GM23338 (cell line): ENCODE results near the gene PCSK7. TPM values are rescaled to one million over a fixed set of nuclear protein-coding genes. Genes with fewer than 3 reads are reported as not detected.
A peak's percentile ranks its signal among the peaks of the same experiment; 100 is the strongest.

Source experiments
- ATAC-seq: fragments of 200-7000 bp; cut with Tn5 transposase; 3 replicates; pipeline ENCODE4 v1.9.1; 2020
- DNase-seq: peaks from one replicate; pipeline ENCODE4 v3.0.0-alpha.2; 2015; ENCODE audit warnings: low spot score
- H2AFZ ChIP-seq: fragments of 200-600 bp; sonication (generic); 2 replicates; pipeline ENCODE4 v1.8.0; 2016; ENCODE audit warnings: antibody characterized with exemption, mild to moderate bottlenecking, moderate library complexity
- H3F3A ChIP-seq: fragments of 200-600 bp; sonication (generic); replicated peaks from 2 replicates; pipeline ENCODE4 v1.8.0; 2017; ENCODE audit warnings: antibody characterized with exemption, mixed run types, low read depth
- H3K27ac ChIP-seq: fragments of 200-600 bp; sonication (generic); 2 replicates; pipeline ENCODE4 v1.6.1; 2016; ENCODE audit warnings: low read depth
- H3K27me3 ChIP-seq: fragments of 200-600 bp; sonication (generic); 2 replicates; pipeline ENCODE4 v1.8.0; 2016; ENCODE audit warnings: mild to moderate bottlenecking, mixed run types, moderate library complexity; ENCODE audit not compliant: insufficient read depth
- H3K36me3 ChIP-seq: fragments of 200-600 bp; sonication (generic); 2 replicates; pipeline ENCODE4 v1.8.0; 2016; ENCODE audit warnings: mild to moderate bottlenecking; ENCODE audit not compliant: insufficient read depth
- H3K4me1 ChIP-seq: fragments of 200-600 bp; sonication (generic); 2 replicates; pipeline ENCODE4 v1.8.0; 2016; ENCODE audit warnings: mild to moderate bottlenecking, moderate library complexity; ENCODE audit not compliant: insufficient read depth
- H3K4me2 ChIP-seq: fragments of 200-600 bp; sonication (generic); 2 replicates; pipeline ENCODE4 v1.7.1; 2017; ENCODE audit warnings: mixed run types
- H3K4me3 ChIP-seq: fragments of 200-600 bp; sonication (generic); 2 replicates; pipeline ENCODE4 v1.6.1; 2016; ENCODE audit warnings: mixed run types
- H3K79me2 ChIP-seq: fragments of 200-600 bp; sonication (generic); replicated peaks from 2 replicates; pipeline ENCODE4 v1.8.0; 2017; ENCODE audit warnings: mild to moderate bottlenecking; ENCODE audit not compliant: insufficient read depth
- H3K9me2 ChIP-seq: fragments of 200-600 bp; sonication (generic); 2 replicates; pipeline ENCODE4 v1.8.0; 2017; ENCODE audit not compliant: insufficient read depth
- H4K20me1 ChIP-seq: fragments of 200-600 bp; sonication (generic); replicated peaks from 2 replicates; pipeline ENCODE4 v1.8.0; 2017; ENCODE audit warnings: mild to moderate bottlenecking; ENCODE audit not compliant: insufficient read depth
- H3K27ac Mint-ChIP-seq: 2 replicates; pipeline ENCODE4 v1.8.0; 2020; ENCODE audit warnings: inconsistent platforms, mild to moderate bottlenecking, moderate library complexity, mixed read lengths
- H3K27me3 Mint-ChIP-seq: 3 replicates; pipeline ENCODE4 v1.8.0; 2022; ENCODE audit warnings: low read depth, mild to moderate bottlenecking, moderate library complexity, mixed read lengths, inconsistent platforms; ENCODE audit not compliant: insufficient read depth, poor library complexity
- H3K36me3 Mint-ChIP-seq: 3 replicates; pipeline ENCODE4 v1.8.0; 2021; ENCODE audit warnings: low read depth, mild to moderate bottlenecking, inconsistent platforms, moderate library complexity, mixed read lengths
- H3K4me1 Mint-ChIP-seq: 3 replicates; pipeline ENCODE4 v1.8.0; 2020; ENCODE audit warnings: mild to moderate bottlenecking, inconsistent platforms, mixed read lengths
- H3K4me3 Mint-ChIP-seq: 3 replicates; pipeline ENCODE4 v1.8.0; 2021; ENCODE audit warnings: moderate library complexity, mild to moderate bottlenecking, inconsistent platforms, mixed read lengths
- H3K9me3 Mint-ChIP-seq: 3 replicates; pipeline ENCODE4 v1.8.0; 2020; ENCODE audit warnings: moderate library complexity, mild to moderate bottlenecking, inconsistent platforms, mixed read lengths
- CREB1 ChIP-seq: fragments of 250-450 bp; sonication (Bioruptor Pico); IDR thresholded peaks from 2 replicates; pipeline ENCODE4 v1.5.0; 2020; ENCODE audit warnings: low read depth, mild to moderate bottlenecking, moderate library complexity
- EZH2 ChIP-seq: fragments of 200-600 bp; sonication (generic); IDR thresholded peaks from one replicate; pipeline ENCODE4 v1.8.0; 2017; ENCODE audit warnings: antibody characterized with exemption, mild to moderate bottlenecking, low read depth; ENCODE audit not compliant: unreplicated experiment
- EZH2phosphoT487 ChIP-seq: fragments of 200-600 bp; sonication (generic); IDR thresholded peaks from one replicate; pipeline ENCODE4 v1.8.1; 2018; ENCODE audit warnings: antibody characterized with exemption; ENCODE audit not compliant: unreplicated experiment
- JUNB ChIP-seq: IDR thresholded peaks from one replicate; pipeline ENCODE4 v1.6.1; 2016; ENCODE audit warnings: antibody characterized with exemption; ENCODE audit not compliant: unreplicated experiment
- NANOG ChIP-seq: IDR thresholded peaks from 2 replicates; pipeline ENCODE4 v1.6.1; 2016; ENCODE audit warnings: antibody characterized with exemption, borderline replicate concordance
- POLR2AphosphoS5 ChIP-seq: IDR thresholded peaks from 2 replicates; pipeline ENCODE4 v1.6.1; 2016; ENCODE audit warnings: antibody characterized with exemption, low read depth
- REST ChIP-seq: IDR thresholded peaks from one replicate; pipeline ENCODE4 v1.6.1; 2018; ENCODE audit warnings: antibody characterized with exemption; ENCODE audit not compliant: unreplicated experiment
- STAT1 ChIP-seq: IDR thresholded peaks from one replicate; pipeline ENCODE4 v1.6.1; 2016; ENCODE audit warnings: antibody characterized with exemption; ENCODE audit not compliant: unreplicated experiment
- ZNF114 ChIP-seq: fragments of 250-450 bp; sonication (Bioruptor Pico); IDR thresholded peaks from 2 replicates; pipeline ENCODE4 v1.5.0; 2020; ENCODE audit warnings: mild to moderate bottlenecking, moderate library complexity
- ZNF331 ChIP-seq: fragments of 250-450 bp; sonication (Bioruptor Pico); IDR thresholded peaks from 2 replicates; pipeline ENCODE4 v1.5.0; 2020; ENCODE audit warnings: low read depth, mild to moderate bottlenecking, moderate library complexity
- polyA plus RNA-seq: library from polyadenylated mRNA; unstranded; fragments of >200 nt; fragmentation: Nextera tagmentation; extraction: Ambion mirVana; gene quantifications from 2 replicates; pipeline ENCODE4 v1.2.1, GENCODE V29; 2016
- total RNA-seq: library from RNA; depleted of rRNA; stranded (reverse); fragments of >200 nt; shearing (Covaris generic); gene quantifications from 2 replicates; pipeline ENCODE4 v1.2.3, GENCODE V29; 2014
- TF ChIP-seq, protein P1 (sequence below): fragments of 250-450 bp; sonication (Bioruptor Pico); IDR thresholded peaks from 2 replicates; pipeline ENCODE4 v1.5.0; 2020; ENCODE audit warnings: mild to moderate bottlenecking, moderate library complexity
- TF ChIP-seq, protein P2 (sequence below): IDR thresholded peaks from 2 replicates; pipeline ENCODE4 v1.6.1; 2016; ENCODE audit warnings: antibody characterized with exemption
- TF ChIP-seq, protein P3 (sequence below), 2 experiments: fragments of 200-600 bp in 1 of 2; sonication (generic) in 1 of 2; conservative IDR thresholded peaks; 2 replicates each; pipeline versions ENCODE4 v1.5.1 to v1.6.1; 2016 to 2017; ENCODE audit warnings: antibody characterized with exemption in 2 of 2, low read depth in 2 of 2, mild to moderate bottlenecking in 2 of 2, moderate library complexity in 1 of 2

The PCSK7 gene
- total and polyA plus RNA-seq, 2 experiments from 2014 or later = 12.4 to 46.4 TPM

DNA sequence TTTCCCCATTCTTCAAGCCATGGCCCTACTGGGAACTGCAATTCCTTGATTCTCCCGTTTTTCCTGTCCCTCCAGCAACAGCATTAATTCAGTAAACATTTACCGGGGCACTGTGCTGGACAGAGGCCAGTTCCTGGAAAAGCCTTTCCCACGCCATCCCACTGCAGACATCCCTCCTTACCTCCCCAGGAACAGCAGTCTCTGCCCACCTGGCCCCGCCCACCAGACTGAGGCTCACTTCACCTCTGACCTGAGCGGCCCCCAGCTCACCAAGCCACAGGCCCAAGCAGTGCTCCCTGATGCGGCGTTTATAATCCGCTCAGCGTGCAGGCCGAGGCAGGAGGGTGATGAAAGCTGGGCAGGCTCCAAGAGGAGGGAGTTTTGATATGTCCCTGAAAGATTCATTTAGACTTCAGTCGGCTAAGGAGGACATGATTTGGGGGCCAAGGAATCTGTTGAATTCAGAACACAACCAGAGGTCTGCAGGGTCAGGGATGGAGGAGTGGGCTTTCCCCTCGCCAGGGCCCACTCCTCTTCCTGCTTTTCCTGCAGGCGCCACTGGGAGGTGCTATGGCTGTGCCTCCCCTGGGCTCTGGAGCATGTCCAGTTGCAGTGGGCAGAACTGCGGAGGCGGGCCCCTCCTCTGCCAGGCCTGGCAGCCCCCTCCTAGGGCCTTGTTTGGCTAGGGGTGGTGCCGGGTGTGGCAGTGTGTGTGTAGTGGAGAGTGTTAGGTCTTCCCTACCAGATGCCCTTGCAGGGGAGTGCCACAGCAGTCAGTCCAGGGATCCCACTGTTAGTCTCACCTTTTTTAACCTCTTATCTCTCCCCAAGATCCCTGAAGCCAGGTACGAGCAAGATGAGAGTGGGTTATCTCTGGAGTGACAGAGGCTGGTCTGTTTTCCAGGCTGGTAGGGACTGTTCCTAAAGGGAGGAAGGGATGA, 34.1 kb downstream of the PCSK7 start:
- Mint-ChIP-seq H3K9me3 (no peaks in the 10 kb centered on the region; the same call in 2 of the 3 replicates), H3K4me3 (peak overlapping the region; percentile 78), H3K36me3 (peaks cover 7% of the 10 kb centered on the region; the same call in 2 of the 3 replicates), H3K4me1 (peaks cover 36% of the 10 kb centered on the region), H3K27ac (peak overlapping the region; percentile 89), H3K27me3 (peaks cover 25% of the 10 kb centered on the region)
- no peaks in the 10 kb centered on the region for H4K20me1 ChIP-seq
- H3K79me2 ChIP-seq = peaks cover 23% of the 10 kb centered on the region
- H3K4me1 ChIP-seq = peaks cover 31% of the 10 kb centered on the region
- no peaks in the 10 kb centered on the region for H3K27me3 ChIP-seq
- no peaks in the 10 kb centered on the region for H3K9me2 ChIP-seq
- no peak overlapping the region for H2AFZ ChIP-seq
- peak overlapping the region; percentile 68; the same call in 1 of the 2 replicates for H3K4me3 ChIP-seq
- no peaks in the 10 kb centered on the region for H3K36me3 ChIP-seq
- TF ChIP-seq, protein P1, sequence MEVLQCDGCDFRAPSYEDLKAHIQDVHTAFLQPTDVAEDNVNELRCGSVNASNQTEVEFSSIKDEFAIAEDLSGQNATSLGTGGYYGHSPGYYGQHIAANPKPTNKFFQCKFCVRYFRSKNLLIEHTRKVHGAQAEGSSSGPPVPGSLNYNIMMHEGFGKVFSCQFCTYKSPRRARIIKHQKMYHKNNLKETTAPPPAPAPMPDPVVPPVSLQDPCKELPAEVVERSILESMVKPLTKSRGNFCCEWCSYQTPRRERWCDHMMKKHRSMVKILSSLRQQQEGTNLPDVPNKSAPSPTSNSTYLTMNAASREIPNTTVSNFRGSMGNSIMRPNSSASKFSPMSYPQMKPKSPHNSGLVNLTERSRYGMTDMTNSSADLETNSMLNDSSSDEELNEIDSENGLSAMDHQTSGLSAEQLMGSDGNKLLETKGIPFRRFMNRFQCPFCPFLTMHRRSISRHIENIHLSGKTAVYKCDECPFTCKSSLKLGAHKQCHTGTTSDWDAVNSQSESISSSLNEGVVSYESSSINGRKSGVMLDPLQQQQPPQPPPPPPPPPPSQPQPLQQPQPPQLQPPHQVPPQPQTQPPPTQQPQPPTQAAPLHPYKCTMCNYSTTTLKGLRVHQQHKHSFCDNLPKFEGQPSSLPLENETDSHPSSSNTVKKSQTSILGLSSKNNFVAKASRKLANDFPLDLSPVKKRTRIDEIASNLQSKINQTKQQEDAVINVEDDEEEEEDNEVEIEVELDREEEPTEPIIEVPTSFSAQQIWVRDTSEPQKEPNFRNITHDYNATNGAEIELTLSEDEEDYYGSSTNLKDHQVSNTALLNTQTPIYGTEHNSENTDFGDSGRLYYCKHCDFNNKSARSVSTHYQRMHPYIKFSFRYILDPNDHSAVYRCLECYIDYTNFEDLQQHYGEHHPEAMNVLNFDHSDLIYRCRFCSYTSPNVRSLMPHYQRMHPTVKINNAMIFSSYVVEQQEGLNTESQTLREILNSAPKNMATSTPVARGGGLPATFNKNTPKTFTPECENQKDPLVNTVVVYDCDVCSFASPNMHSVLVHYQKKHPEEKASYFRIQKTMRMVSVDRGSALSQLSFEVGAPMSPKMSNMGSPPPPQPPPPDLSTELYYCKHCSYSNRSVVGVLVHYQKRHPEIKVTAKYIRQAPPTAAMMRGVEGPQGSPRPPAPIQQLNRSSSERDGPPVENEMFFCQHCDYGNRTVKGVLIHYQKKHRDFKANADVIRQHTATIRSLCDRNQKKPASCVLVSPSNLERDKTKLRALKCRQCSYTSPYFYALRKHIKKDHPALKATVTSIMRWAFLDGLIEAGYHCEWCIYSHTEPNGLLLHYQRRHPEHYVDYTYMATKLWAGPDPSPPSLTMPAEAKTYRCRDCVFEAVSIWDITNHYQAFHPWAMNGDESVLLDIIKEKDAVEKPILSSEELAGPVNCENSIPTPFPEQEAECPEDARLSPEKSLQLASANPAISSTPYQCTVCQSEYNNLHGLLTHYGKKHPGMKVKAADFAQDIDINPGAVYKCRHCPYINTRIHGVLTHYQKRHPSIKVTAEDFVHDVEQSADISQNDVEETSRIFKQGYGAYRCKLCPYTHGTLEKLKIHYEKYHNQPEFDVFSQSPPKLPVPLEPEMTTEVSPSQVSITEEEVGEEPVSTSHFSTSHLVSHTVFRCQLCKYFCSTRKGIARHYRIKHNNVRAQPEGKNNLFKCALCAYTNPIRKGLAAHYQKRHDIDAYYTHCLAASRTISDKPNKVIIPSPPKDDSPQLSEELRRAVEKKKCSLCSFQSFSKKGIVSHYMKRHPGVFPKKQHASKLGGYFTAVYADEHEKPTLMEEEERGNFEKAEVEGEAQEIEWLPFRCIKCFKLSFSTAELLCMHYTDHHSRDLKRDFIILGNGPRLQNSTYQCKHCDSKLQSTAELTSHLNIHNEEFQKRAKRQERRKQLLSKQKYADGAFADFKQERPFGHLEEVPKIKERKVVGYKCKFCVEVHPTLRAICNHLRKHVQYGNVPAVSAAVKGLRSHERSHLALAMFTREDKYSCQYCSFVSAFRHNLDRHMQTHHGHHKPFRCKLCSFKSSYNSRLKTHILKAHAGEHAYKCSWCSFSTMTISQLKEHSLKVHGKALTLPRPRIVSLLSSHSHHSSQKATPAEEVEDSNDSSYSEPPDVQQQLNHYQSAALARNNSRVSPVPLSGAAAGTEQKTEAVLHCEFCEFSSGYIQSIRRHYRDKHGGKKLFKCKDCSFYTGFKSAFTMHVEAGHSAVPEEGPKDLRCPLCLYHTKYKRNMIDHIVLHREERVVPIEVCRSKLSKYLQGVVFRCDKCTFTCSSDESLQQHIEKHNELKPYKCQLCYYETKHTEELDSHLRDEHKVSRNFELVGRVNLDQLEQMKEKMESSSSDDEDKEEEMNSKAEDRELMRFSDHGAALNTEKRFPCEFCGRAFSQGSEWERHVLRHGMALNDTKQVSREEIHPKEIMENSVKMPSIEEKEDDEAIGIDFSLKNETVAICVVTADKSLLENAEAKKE = no peak
- TF ChIP-seq, protein P2, sequence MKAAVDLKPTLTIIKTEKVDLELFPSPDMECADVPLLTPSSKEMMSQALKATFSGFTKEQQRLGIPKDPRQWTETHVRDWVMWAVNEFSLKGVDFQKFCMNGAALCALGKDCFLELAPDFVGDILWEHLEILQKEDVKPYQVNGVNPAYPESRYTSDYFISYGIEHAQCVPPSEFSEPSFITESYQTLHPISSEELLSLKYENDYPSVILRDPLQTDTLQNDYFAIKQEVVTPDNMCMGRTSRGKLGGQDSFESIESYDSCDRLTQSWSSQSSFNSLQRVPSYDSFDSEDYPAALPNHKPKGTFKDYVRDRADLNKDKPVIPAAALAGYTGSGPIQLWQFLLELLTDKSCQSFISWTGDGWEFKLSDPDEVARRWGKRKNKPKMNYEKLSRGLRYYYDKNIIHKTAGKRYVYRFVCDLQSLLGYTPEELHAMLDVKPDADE = 0 out of 2 replicates have a peak, but pooled peaks have one; percentile 24
- no peak for TF ChIP-seq EZH2phosphoT487
- TF ChIP-seq EZH2 = no peak
- peak; percentile 47 for TF ChIP-seq POLR2AphosphoS5
- TF ChIP-seq STAT1 = no peak
- no peak for TF ChIP-seq ZNF114 (CRISPR knock-in tag)
- TF ChIP-seq, protein P3, sequence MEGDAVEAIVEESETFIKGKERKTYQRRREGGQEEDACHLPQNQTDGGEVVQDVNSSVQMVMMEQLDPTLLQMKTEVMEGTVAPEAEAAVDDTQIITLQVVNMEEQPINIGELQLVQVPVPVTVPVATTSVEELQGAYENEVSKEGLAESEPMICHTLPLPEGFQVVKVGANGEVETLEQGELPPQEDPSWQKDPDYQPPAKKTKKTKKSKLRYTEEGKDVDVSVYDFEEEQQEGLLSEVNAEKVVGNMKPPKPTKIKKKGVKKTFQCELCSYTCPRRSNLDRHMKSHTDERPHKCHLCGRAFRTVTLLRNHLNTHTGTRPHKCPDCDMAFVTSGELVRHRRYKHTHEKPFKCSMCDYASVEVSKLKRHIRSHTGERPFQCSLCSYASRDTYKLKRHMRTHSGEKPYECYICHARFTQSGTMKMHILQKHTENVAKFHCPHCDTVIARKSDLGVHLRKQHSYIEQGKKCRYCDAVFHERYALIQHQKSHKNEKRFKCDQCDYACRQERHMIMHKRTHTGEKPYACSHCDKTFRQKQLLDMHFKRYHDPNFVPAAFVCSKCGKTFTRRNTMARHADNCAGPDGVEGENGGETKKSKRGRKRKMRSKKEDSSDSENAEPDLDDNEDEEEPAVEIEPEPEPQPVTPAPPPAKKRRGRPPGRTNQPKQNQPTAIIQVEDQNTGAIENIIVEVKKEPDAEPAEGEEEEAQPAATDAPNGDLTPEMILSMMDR (conservative IDR thresholded peaks at IDR 0.05; ENCODE audit: low read depth in 2 of 2) = peak; percentile 75 to 92
- TF ChIP-seq CREB1 (CRISPR knock-in tag) = no peak
- no peak for TF ChIP-seq REST
- TF ChIP-seq ZNF331 (CRISPR knock-in tag) = no peak
- no peak for TF ChIP-seq NANOG
- TF ChIP-seq JUNB = no peak
- H3K4me2 ChIP-seq = peak overlapping the region; percentile 85
- peak overlapping the region; percentile 98 for H3K27ac ChIP-seq
- peaks cover 11% of the 10 kb centered on the region for H3F3A ChIP-seq
- peak; percentile 87 for DNase-seq
- ATAC-seq = peak; percentile 37
